Endometrial microvascular endothelial cells (primary cell): ENCODE measurements around the gene DSC2. TPM values are rescaled to one million over a fixed set of nuclear protein-coding genes. Genes with fewer than 3 reads are reported as not detected.
"Not testable (repeated sequence)": the region's sequence is repeated elsewhere in the genome, so short reads cannot be mapped to it uniquely, and the experiment has no call there.

Experiments
- in situ Hi-C: cut with HindIII; loops from 2 replicates; pipeline ENCODE4 v1.10.0; 2017; ENCODE audit warnings: low sequenced_read_pairs, low pct_unique_long_range_greater_than_20kb; ENCODE audit errors: inconsistent ontology term
- total RNA-seq: library from RNA; depleted of rRNA; stranded (reverse); fragments of >200 nt; gene quantifications from one replicate; pipeline ENCODE4 v1.2.3, GENCODE V29; 2015; ENCODE audit errors: inconsistent ontology term

DSC2 gene
- total RNA-seq, 1 donor from 2014 or later, result not detected

DNA sequence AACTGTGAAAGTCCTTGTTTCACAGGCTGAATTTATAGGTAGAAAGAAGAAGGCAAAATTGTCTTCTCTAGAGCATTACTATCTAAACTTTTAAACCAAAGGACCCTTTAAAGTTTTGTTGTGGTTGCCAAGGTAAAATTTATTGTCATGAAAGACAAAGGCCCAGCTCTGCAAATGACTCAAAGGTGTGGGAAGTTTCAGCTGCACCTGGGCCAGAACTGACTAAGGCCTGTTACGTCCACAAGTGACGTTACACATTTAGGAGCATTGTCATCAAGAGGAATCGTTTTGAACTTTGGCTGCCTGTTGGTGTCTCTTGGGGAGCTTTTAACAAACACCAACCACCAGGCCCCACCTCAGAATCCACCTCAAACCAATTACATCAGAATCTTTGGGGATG, 51.6 kb downstream of the DSC2 start:
- in situ Hi-C loops, result no loop called here

DNA sequence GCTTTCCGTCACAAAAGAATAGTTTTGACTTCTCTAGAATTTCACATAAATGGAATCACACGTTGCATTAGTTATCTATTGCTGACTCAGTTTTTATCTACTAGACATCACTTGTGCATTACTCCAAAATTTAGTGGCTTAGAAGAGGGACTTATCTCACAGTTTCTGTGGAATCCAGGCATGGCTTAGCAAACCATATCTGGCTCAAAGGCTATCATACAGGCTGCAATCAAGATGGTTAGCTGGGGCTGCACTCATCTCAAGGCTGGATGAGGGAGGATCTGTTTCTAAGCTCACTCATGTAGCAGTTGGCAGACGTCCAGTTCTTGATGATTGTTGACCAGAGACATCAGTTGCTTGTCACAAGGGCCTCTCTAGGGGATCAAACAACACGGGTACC, 53.0 kb downstream of the DSC2 start:
- in situ Hi-C loops, result no loop called here

DNA sequence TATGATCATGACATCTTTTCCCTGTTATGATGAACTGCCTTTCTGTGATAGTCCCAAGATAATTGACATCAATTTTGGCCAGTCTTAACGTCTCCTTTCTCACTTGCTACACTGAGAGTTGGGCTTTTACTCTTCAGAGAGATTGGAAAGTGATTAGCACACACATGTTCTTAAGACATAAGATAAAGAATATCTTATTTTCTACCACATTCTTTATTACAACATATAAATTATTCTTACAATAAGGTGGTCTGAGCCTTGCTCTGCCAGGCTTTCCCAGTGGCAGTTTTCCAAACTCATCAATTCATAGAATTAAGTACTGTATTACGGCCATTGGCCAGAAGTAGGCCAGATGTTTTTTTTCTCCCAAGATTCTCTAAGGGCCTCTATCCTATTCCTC, 54.0 kb downstream of the DSC2 start:
- in situ Hi-C loops, result no loop called here

DNA sequence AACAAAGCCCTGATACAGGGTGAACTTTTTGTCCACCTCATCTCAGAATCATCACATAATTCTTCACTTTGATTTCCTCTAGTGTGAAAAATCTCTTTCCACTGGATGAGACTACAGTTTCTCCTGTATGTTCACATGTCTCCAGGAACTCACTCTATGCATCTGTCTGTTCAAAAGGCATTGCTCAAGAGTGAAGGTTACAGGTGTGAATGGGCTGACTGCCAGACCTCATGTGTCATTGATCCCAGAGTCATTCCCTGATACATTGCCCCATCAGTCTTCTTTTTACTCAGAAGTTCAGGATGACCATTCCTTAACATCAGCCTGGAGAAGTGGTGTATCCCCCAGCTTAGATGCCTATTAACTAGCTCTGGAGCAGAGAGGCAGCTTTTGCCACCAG, 55.3 kb downstream of the DSC2 start:
- in situ Hi-C loops, result no loop called here

DNA sequence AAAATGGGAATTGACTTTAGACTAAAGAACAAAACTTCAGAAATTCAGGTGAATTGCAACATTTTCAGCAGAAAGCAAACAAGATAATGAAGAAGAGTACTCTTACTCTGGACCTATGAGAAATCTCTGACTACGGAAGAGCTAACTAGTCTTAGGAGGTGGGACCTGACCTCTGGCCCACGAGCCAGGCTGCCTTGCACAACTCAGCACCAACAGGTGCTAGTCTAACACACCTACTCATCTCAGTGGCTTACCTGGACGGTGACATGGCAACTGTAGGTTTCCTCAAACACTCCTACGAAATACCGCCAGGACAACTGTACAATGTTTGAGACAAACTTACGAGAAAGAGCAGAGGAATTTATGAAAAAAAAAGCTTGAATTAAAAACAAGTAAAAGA, 56.6 kb downstream of the DSC2 start:
- in situ Hi-C loops, result no loop called here

DNA sequence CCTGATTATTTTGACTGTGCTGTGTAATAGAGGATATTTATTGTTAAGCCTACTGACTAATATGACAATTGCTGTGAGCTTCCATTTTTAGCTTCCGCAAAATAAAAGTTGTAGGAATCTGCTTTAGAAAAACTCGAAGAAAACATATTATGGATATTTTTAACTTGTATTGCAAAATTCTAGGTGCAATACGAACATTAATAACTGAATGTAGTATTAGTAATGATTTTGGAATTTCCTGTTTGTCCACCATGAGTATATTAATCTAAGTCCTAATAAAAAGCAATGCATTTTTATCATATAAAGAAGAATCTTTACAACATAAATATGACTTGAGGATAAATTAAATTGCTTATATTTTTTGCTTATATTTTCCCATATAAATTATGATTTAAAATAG, 57.3 kb downstream of the DSC2 start:
- in situ Hi-C loops, result no loop called here

DNA sequence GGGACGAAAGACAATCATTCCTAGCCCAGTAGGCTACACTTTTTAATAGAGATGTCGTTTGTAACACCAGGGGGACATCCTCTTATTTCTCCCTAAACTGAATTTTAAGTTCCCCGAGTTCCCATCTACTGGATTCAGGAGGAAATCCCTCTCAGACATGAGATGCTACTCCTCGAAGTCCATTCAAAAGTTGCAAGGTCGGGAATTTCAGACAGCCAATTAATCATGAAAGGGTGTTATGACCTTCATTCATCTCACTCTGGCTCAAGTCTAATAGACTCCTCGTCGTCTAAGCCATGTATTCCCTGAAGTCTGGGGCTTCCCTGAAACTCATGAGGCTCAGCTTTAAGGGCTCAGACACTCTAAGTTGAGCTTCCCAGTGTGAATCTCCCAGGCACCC, 58.5 kb downstream of the DSC2 start:
- in situ Hi-C loops, result no loop called here

DNA sequence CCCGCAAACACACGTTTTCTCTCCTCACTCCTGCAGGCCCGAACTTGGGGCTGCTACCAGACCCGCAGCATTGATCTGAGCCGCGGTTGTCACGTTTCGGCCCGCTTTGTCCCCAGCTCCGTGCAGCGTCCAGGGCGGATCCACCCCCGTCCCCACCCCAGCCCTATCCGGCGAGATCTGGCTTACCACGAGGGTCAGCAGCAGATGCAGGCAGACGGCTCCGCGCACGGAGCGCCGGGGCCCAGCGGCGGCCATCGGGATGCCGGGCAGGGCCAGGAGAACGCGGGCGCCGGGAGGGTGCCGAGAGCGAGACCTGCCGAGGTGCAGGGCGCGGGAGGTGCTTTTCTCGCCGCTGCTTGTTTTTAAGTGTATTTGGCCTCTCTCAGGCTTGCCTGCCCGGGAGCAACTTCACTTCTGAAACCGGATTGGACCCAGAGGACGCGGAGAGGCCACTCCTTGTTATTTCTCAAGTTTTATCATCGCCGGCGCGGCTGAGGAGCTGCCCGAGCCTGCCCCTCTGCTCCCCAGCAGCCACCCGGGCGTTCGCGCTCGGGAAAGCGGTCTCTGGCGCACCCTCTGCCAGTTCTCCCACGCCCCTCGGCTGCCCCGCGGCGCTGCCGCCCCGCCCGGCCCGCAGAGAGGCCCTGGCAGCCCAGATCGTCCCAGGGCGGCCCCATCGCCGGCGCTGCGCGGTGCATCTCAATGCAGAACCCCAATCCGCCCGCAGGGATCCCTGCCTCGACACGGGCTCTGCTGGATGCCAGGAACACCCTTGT, 59.6 kb downstream of the DSC2 start, which contains the start of gene DSC3:
Gene DSC3, minus strand, starts transcription at position 337 of the 776 bp plus-strand sequence. Its CDS starts 82 bp downstream, at position 255.
- in situ Hi-C loops, result no loop called here

DNA sequence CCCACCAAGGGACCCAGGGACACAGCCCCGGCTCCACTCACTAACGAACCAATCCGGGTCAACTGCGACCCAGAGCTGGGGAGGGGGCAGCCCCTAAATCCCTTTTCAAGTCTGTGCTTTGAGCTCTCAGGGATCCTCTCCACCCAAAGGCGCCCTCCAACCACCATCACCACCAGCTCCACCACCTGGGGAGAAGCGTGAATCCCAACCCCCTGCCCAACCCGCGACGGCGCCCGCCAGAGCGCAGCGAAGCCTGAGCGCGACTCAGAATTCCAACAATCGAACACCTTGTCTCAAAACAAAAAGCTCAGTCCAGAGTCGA, 60.2 kb downstream of the DSC2 start:
- in situ Hi-C loops, result no loop called here

DNA sequence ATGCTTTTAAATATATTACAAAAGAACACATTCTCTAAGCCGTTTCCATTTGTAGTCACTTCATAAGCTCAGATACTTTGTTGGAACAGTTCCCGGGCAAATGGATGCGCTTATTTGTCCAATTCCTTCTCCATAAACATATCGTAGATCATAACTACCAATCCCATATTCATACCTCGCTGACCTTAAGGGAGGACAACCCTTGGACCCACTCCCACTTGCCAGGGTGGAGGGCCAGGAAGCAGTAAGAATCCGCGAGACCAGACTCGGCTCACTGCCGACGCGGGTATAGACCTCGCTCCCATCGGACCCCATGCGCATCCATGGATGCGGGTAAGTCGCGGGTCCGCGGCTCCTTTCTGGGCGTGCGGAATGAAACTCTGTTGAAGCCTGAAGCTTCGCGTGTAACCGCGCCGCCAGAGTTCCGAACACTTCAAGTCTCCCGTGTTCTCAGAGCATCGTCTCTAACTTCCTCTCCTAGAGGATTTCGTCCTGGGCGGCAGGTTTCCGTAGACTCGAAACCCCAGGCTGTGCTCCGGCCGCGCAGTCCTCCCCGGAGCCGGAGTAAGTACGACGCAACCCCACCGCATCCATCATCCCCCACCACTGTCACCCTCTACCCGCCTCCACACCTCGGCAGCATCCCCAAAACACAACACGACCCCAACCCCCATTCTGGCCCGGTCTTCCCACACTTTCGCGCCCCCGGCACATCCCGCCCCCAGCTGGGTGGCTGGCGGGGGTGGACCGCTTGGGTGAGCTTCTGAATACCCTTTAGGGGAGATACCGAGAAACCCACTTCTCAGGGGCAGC, 60.7 kb downstream of the DSC2 start:
- in situ Hi-C loops, result no loop called here

DNA sequence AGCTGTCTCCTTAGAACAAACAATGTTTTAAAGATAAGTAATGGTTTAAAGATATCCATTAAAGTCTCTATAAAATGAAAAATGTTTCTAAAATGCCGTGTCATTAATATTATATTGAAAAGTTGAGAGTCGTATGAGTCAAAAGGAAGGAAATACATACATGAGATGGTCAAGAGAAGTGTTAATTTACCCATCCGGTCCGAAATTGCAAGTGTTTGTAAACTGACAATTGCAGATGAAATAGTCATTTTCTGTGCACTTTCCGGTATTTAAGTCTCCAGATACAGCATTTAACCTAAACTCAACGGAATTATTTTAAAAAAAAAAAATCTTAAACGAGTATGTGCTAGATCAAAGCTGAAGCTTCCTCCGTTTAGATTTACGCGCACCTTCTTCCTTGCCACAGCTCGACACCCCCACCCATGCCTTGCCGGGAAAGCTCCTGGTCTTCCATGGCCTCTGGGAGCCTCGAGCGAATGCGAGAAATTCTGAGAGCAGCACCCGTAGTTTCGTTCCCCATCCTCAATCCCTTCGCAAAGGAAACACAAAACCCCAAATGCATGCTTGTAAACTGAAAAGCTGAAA, 61.4 kb downstream of the DSC2 start:
- in situ Hi-C loops, result no loop called here

DNA sequence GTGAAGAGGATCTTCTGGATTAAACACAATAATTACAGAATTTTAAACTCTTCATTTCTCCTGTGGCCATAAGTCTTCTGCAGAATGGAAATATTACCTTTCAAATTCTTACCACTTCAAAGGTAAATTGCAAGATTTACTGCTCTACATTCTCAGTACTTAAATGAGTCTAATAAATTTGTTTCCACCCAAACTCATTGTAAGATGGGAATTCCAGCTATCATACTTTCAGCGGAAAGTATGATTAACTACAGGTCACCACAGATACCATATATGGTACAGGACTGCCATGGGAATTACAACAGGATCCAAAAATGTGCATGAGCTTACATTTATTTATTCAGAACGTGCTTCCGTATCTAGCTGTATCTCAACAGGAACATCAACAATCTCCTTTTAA, 62.8 kb downstream of the DSC2 start:
- in situ Hi-C loops, result no loop called here

DNA sequence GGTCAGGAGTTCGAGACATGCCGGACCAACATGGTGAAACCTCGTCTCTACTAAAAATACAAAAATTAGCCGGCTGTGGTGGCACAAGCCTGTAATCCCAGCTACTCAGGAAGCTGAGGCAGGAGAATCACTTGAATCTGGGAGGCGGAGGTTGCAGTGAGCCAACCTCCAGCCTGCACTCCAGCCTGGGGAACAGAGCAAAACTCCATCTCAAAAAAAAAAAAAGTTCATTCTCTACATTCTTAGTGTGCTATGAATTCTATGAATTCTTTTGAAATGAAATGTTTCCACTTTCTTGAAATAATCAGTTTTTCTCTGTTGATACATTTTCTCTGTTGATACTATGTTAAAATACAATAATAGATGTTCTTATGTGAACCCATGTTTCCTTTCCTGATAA, 64.5 kb downstream of the DSC2 start:
- in situ Hi-C loops, result not testable (repeated sequence)

DNA sequence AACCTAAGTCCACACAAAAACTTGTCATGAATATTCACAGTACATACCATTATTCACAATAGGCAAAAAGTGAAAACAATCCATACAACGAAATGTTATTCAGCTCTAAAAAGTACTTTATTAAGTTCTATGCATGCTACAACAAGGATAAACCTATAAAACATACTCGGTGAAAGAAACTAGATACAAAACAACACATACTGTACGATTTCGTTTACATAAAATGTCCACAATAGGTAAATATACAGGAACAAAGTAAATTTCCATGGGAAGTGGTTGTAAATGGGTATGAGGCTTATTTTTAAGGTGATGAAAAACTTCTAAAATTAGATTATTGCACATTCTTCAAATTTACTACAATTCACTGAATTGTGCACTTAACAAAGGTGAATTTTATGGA, 67.7 kb downstream of the DSC2 start:
- in situ Hi-C loops, result no loop called here

DNA sequence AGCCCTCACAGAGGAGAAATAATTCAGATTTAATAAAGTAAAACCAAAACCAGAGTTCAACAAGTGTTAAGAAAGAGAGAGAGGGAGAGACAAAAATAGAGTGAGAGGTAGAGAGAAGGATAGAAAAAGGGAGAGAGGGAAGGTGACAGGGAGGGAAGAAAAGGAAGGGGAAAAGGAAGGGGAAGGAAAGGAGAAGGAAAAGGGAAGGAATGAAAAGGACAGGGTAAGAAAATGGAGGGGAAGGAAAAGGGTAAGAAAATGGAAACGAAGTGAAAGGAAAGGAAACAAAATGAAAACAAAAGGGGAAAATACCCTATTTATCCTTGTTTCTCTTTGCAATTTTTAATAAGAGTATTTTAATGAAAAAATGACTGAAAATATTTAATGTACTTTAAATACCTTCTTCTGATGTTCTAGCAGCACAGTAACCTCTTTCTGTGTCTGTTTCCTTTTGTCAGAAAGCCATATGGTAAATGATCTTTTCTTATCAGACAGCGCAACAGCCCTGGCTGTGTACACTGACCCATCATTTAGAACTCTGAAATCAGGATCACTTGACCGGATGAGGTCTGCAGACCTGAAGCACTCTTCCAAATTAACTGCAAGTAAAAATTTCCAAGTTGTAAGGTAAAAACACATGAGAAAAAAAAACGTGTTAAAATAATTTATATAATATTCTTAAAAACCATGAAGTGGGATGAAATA, 71.5 kb downstream of the DSC2 start:
- in situ Hi-C loops, result no loop called here

DNA sequence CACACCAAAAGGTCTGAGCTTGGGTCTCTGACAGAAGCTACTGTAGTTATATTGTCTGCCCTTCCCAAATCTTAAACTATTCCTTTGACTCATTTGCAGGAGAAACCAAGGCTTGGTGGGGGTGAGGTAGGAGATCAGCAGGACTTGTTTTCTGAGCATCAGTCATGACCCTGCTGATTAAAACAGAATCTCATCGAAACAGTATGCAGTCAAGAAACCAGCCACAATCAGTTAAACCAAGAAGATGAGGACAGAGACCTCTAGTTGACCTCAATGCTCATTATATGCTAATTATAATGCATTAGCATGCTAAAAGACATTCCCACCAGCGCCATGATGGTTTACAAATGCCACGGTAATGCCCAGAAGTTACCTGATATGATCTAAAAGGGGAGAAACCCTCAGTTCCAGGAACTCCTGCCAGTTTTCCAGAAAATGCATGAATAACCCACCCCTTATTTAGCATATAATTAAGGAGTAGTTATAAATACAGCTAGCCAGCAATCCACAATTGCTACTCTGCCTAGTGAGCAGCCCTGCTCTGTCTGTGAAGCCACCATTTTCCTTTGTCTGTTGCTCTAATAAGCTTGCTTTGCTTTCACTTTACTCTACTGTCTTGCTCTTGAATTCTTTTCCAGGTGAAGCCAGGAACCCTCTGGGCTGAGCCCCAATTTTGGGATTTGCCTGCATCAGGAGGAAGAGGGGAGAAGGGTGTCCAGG, 86.3 kb downstream of the DSC2 start:
- in situ Hi-C loops, result no loop called here

DNA sequence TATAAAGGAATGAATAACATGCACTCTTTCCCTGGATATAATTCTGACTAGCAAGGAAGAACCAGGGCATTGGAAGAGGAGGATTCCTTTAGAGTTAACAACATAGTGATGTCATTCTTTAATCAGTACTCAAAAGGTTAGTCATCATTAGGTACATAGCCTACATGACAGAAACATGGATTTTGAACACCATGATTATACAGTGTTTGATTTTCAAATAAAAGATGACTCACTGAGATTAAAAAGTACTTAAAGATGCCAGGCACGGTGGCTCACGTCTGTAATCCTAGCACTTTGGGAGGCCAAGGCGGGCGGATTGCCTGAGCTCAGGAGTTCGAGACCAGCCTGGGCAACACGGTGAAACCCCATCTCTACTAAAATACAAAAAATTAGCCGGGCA, 90.8 kb downstream of the DSC2 start:
- in situ Hi-C loops, result not testable (repeated sequence)

DNA sequence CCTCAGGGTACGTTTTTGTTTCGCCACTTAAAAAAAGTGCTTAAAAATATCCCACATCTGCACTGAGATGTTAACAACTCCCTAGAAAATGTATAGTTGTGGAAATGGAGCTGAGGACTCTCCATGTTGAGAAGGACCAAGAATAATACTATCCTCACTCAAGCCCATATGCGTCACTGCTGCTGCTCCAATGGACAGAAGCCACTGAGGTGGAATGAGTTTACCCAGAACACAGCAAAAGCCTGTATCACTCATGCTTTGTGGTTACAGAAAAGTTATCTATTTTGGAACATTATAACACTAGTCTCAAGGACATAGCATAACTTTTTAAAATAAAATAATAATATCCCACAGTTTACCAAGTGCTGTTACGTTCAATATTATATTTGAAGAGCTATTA, 91.6 kb downstream of the DSC2 start:
- in situ Hi-C loops, result no loop called here
